ENCODE data around the gene SHMT2.

Gene SHMT2

DNA sequence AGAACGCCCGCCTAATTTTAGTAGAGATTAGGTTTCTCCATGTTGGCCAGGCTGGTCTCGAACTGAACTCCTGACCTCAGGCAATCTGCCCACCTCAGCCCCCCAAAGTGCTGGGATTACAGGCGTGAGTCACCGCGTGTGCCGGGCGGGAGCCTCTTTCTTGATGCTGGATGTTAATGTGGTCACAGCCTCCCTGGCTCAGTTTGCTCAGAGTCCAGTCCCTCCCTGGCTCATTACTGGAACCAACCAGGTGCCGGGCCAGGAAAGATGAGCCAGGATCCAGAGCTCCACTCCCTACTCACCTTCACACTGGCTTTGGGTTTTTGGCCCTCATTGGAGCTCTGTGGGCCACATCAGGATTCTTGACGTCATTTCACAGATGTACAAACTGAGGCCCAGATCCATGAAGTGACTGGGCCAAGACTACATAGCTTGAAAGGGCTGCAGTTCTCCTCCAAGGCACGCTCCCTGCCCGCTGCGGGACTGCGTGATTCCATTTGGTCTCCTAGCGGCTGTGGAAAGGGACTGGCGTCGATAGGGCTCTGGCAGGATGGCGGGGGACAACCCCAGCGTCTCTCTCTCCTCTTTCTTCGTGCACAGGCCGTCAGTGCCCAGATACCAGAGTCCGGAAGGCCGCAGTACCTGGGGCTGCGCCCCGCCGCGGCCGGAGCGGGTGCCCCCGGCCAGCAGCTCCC is 5.1 kb upstream of the SHMT2 start:
- FAIRE-seq, result no peak
- DNase-seq (ENCODE audit: insufficient read length, low spot score), result no peak

DNA sequence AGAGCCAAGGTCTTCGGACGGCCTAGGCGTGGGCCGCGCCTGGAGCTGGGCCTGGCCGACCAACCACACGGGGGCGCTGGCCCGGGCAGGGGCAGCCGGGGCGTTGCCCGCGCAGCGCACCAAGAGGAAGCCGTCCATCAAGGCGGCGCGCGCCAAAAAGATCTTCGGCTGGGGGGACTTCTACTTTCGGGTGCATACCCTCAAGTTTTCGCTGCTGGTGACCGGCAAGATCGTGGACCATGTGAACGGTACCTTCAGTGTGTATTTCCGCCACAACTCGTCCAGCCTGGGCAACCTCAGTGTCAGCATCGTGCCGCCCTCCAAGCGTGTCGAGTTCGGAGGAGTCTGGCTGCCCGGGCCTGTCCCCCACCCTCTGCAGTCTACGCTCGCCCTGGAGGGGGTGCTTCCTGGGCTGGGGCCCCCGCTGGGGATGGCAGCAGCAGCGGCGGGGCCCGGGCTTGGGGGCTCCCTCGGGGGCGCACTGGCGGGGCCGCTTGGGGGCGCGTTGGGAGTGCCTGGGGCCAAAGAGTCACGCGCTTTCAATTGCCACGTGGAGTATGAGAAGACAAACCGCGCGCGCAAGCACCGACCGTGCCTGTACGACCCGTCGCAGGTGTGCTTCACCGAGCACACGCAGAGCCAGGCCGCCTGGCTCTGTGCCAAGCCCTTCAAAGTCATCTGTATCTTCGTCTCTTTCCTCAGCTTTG is 4.4 kb upstream of the SHMT2 start:
- no peak for DNase-seq (ENCODE audit: insufficient read length, low spot score)
- FAIRE-seq, result no peak

DNA sequence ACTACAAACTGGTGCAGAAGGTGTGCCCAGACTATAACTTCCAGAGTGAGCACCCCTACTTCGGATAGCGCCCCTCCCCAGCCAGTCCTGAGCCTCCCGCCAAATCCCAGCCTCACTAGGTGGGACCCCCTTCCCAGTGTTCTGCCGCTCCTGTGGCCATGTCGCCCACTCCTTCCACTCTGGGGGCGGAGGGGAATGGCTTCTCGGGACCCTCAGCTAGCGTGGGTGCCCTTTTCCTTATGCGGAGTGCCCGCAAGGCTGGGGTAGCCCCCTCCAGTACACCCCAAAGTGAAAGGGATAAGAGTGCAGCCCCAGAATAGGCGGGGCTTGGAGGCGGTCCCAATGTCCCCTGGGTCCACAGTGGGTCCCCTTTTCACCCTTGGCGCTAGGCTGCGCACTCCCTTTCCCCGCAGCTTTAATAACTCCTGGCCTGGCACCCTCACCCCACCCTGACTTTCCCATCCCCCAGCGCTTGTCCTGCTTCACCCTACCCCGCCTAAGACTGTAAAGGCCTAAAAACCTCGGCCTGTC is 3.8 kb upstream of the SHMT2 start:
- FAIRE-seq (no peak), DNase-seq (ENCODE audit: insufficient read length, low spot score) (no peak)

DNA sequence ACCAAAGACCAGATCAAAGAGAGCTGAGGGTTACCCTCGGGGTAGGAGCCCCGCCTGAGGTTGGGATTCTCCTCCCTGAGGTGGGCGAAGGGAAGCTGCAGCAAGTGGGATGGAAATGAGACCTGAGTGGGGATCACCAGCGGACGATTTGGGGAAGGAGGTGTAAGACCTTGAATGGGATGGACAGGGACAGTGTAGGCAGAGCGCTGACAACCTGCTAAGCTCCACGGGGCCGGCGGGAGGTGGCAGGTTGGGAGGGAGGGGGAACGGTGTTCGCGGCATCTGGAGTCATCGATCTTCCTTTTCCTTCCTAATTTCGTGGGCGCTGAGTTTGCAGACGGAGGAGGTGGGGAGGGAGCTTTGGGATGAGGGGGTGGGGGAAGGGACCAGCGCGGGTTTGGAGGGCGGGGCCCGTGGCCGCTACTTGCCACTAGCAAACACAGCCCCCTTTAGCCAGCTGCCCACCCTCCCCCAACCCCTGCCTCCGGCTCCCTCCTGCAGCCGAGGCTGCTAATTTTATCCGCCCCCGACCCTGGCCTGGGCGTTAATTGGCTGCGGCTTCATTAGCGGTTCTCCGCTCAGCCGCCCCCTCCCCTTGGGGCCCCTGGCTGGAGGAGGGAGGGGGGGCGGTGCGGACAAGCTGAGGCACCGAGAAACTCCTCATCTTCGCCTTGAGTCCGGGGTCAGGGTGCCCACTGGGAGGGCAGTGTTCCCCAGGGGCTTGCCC is 2.8 kb upstream of the SHMT2 start:
- FAIRE-seq (no peak), DNase-seq (ENCODE audit: insufficient read length, low spot score) (no peak)

DNA sequence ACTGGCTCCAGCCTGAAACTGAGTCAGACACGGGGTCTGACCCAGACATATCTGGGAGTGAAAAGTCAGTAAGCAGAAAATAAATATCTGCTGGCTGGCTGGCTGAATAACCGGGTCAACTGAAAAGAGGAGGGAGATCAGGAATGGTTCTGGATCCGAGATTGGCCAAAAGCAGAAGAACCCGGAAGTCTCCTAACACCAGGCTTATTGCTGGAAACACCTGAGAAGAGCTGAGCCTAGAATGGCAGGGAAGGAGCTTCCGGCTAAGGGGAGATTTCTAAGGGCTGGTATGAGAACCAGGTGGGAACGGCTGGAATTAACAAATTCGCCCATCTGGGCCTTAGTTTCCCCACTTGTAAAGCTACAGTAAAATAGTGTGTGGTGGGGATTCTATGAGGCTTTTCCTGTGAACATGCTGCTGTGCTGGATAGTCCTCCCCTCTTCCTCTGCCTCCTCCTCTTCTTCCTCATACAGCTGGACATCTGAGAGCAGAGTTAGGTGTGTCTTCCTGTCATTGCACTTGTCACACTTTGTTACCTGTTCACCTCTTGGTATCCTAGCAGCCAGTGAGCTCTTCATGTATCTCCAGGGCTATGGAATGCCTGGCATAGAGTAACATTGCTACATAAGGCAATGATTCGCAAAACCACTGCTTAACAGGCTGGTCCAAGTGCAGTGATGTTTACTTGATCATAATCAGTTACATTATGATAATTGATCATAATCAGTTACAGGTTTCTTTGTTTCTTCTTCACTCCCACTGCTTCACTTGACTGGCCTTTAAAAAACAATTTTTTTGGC is 2.0 kb upstream of the SHMT2 start:
- DNase-seq (ENCODE audit: insufficient read length, low spot score), result no peak
- no peak for FAIRE-seq

DNA sequence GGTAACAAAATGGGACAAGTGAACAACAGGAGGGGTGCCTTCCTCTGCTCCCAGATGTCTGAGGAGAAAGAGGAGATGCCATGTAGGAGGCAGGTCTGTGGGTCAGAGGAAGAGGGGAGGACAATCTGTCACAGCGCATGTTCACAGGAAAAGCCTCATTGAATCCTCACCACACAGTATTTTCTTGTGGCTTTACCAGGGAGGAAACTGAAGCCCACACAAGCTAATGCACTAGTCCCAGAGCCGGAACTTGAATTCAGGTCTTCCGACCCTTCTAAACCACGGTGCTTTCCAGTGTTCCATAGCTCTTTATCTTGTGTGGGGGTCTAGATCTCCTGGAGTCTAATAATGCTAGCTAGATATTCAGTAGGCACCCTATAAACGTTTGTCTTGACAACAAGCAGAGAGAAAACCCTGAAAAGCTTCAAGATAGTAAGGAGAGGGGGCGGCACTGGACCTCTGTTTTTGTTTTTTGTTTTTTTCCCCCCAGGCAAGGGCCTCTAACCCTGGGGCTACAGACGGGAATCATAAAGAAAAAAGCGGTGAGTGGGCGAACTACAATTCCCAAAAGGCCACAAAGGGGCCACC is 371 bp upstream of the SHMT2 start:
- DNase-seq (ENCODE audit: insufficient read length, low spot score) (no peak), FAIRE-seq (no peak)

DNA sequence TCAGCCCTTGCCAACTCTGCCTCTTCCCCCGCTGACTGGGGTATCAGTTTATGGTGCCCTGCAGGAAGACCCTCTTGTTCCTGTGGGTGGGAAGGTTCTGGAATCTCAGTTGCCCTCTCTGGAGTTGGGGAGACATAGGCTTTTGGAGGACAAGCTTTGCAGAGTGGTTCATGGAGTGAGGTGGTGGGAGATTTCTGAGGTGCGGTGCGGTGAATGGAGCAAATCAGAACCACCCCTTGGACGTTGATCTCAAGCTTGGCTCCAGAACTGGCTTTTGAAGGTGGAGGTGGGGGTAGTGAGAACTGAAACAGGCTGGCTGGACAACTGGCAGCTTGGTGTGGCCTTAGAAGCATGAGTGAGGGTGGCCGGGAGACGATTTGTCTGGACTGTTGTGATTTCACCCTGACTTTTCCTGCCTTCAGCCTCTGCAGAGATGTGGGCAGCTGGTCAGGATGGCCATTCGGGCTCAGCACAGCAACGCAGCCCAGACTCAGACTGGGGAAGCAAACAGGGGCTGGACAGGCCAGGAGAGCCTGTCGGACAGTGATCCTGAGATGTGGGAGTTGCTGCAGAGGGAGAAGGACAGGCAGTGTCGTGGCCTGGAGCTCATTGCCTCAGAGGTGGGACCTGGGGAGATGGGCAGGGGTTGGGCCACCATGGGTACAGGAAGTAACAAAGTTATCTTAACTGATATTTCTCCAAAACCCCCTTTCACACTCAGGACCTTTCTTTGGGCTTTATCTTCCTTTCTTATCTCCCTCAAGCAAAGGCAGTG is 1.1 kb downstream of the SHMT2 start:
- DNase-seq (ENCODE audit: insufficient read length, low spot score), result no peak
- FAIRE-seq, result no peak

DNA sequence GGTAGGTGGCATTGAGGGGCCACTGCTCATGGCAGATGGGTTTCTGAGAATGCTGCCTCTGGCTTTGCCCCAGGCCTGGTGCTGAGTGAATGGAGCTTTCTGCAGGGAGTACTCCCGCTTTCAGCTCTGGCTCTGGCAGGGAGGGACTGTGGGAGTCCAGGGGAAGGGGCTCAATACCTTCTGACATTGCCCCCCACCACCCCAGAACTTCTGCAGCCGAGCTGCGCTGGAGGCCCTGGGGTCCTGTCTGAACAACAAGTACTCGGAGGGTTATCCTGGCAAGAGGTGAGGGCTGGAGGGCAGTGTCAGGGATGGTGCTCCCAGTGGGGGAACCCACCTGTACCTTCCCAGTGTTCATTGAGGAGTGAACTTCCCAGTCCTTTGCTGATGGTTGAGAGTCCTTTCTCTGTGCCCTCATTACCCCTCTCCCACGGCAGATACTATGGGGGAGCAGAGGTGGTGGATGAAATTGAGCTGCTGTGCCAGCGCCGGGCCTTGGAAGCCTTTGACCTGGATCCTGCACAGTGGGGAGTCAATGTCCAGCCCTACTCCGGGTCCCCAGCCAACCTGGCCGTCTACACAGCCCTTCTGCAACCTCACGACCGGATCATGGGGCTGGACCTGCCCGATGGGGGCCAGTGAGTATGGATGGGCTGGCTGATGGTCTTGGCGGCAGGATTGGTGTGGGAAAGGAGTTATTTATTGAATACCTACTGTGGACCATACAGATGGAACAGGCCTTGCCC is 1.9 kb downstream of the SHMT2 start:
- FAIRE-seq (no peak), DNase-seq (ENCODE audit: insufficient read length, low spot score) (no peak)

DNA sequence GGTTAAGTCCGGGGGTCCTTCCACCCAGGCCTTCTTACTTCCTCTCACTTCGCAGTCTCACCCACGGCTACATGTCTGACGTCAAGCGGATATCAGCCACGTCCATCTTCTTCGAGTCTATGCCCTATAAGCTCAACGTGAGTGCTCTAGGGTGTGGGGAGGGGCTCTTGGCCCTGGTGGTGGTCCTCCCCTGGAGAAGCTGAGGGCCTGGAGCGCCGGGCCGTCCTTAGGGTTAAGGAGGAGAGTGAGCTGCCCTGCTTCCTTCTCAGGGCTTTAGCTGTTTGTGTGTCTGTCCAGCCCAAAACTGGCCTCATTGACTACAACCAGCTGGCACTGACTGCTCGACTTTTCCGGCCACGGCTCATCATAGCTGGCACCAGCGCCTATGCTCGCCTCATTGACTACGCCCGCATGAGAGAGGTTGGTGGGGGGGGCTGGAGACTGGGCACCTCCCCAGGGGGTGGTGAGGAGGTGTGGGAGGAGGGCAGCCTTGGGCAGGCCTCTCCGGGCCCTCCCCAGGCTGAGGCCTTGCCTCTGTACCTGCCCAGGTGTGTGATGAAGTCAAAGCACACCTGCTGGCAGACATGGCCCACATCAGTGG is 2.7 kb downstream of the SHMT2 start:
- FAIRE-seq, result no peak
- DNase-seq (ENCODE audit: insufficient read length, low spot score), result no peak

DNA sequence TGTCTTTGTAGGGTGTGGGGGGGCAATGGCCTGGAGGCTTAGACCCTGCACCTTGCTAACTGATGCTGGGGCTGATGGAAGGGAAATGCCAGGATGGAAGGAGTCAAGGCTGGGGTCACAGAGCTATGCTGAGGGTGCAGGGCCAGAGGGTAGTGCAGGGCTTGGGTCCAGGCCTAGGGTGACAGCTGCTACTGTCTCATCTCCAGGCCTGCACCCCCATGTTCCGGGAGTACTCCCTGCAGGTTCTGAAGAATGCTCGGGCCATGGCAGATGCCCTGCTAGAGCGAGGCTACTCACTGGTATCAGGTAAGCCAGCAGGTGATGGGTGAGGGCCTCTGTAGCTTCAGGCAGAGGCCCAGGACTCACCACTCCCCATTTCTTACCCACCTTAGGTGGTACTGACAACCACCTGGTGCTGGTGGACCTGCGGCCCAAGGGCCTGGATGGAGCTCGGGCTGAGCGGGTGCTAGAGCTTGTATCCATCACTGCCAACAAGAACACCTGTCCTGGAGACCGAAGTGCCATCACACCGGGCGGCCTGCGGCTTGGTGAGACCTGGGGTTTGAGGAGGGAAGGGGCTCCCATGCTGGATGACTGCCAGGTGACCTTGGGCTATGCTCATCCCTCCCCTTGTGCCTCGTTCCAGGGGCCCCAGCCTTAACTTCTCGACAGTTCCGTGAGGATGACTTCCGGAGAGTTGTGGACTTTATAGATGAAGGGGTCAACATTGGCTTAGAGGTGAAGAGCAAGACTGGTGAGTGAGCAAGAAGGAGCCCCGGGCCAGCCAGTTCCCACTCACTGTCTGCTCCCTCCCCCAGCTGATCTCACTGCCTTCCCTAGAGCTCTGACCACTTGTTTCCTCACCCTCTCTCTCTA is 4.1 kb downstream of the SHMT2 start:
- DNase-seq (ENCODE audit: insufficient read length, low spot score) (no peak), FAIRE-seq (no peak)

DNA sequence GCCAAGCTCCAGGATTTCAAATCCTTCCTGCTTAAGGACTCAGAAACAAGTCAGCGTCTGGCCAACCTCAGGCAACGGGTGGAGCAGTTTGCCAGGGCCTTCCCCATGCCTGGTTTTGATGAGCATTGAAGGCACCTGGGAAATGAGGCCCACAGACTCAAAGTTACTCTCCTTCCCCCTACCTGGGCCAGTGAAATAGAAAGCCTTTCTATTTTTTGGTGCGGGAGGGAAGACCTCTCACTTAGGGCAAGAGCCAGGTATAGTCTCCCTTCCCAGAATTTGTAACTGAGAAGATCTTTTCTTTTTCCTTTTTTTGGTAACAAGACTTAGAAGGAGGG is 4.7 kb downstream of the SHMT2 start:
- DNase-seq (ENCODE audit: insufficient read length, low spot score), result no peak
- FAIRE-seq, result no peak

DNA sequence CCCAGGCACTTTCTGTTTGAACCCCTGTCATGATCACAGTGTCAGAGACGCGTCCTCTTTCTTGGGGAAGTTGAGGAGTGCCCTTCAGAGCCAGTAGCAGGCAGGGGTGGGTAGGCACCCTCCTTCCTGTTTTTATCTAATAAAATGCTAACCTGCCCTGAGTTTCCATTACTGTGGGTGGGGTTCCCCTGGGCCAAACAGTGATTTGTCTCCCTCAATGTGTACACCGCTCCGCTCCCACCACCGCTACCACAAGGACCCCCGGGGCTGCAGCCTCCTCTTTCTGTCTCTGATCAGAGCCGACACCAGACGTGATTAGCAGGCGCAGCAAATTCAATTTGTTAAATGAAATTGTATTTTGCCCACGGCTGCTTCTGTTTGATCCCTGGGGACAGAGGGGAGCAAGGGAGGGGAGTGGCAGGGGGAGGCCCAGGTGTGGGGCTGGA is 5.1 kb downstream of the SHMT2 start:
- FAIRE-seq, result no peak

DNA sequence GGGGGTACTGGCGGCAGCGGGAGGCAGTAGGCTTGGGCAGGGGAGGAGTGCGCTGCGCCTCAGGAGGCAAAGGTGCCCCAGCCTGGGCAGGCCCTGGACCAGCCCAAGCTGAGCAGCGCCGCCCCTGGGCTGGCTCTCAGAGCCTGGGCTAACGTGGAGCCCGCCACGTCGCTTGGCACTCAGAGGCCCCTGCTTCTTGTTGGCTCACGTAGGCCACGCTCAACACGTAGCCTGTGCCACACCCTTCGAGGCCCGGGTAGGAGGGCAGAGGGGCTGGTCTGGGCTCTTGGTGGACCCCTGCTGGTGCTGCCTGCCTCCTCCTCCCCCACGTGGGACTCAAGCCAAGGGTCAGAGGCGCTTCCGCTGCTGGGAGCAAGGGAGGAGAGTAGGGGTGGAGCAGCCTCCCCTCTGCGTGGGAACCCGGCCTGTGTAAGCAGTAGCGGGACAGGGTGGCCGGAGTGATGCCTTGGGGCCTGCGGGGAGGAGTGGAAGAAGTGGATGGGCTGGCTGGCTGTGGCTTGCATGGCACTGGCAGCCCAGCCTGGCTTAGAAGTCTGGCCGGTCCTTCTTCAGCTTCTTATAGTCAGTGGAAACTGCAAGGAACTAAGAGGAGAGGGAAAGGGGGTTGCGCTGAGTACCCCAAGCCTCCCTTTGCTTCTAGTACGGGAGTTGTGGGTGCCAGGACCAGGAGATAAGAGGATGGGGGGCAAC is 5.7 kb downstream of the SHMT2 start:
- DNase-seq (ENCODE audit: insufficient read length, low spot score) (no peak), FAIRE-seq (no peak)

More for the DNA sequence above, 5.1 kb downstream of the SHMT2 start:
- DNase-seq (ENCODE audit: insufficient read length, low spot score), result no peak

DNA sequence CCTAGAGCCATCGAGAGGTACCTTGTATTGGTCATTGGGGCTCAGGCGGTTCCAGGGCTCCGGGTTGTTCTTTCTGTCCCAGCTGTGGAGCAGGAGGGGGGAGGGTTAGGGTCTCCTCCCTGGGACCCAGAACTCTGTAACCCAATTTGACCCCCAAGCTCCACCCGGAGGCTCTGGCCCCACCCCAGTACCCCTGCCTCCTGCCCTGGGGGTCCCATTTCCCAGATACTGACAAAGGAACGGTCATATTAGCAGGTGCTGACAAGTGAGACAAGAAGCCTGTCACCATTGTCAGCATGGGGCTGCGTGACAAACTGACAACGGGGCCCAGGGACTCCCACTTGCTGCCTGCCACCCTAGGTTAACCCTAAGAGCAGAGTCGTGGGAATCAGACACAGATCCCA is 6.2 kb downstream of the SHMT2 start:
- DNase-seq (ENCODE audit: insufficient read length, low spot score), result no peak
- FAIRE-seq, result no peak

DNA sequence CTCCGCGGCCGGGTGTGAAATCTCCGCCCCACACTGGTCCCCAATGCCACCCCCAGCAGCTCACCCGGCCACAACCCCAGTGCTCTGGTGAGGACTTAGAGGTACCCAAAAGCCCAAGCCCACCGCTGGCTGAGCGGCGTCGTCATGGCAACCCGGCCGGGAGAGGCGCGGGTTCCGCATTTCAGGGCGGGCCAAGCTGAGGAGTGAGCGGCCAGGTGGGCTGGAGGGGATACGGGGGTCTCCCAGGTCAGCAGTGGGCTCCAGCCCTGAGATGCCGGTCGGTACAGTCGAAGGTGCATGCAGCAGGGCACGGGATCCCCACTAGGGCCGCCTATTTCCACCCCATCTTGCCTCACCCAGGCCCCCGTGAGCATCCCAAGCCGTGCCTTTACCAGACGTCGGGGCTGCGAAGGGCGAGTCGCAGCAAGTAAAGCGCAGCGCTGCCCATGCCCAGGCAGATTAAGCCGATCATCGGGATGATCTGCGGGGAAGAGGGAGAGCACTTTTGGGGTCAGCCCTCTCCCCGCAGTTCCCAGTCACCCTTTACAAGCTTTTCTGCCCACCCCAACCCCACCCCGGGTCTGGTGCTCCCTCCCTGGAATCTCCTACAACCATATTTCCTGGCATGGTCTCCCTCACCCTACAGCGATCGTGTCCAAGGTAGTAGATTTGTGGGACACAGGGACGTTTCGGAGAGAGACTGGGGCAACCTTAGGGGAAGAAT is 6.9 kb downstream of the SHMT2 start:
- no peak for DNase-seq (ENCODE audit: insufficient read length, low spot score)
- FAIRE-seq, result no peak

DNA sequence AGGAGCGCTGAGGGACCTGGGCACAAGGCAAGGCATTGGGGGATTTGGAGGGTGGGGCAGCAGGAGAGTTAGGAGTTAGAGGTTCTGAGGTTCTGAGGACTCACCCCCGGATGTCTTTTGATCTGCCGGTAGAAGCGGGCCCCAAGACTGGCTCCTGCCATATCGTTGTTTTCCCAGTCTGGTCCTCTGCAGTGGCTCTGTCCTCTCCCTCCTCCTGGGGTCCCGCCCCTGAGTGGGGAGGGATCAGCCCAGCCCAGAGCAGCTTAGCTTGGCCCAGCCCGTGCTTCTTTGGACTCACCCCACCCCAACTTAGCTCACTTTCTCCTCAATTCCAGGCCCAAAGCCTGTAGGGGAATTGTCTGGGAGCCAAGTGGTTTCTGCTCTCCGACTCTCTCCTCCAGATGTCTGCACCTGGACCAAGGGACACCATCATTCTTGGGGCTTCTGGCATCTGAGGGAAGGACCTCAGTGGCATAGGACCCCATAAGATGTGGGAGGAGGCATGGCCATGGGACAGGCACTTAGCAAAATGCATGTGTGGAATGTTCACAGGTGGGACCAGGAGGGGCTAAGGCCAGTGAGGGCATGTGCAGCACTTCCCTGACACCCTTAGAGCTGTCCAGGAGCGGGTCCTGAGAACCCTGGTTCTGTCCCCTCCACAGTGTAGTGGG is 7.5 kb downstream of the SHMT2 start:
- FAIRE-seq, result no peak

More for the DNA sequence above, 7.5 kb downstream of the SHMT2 start:
- no peak for DNase-seq (ENCODE audit: insufficient read length, low spot score)
